RPMI8226 (cell line): ENCODE results near the gene AP1M1.

Source experiments
- DNase-seq: peaks from one replicate; pipeline ENCODE4 v3.0.0-alpha.2; 2015

The AP1M1 gene

DNA sequence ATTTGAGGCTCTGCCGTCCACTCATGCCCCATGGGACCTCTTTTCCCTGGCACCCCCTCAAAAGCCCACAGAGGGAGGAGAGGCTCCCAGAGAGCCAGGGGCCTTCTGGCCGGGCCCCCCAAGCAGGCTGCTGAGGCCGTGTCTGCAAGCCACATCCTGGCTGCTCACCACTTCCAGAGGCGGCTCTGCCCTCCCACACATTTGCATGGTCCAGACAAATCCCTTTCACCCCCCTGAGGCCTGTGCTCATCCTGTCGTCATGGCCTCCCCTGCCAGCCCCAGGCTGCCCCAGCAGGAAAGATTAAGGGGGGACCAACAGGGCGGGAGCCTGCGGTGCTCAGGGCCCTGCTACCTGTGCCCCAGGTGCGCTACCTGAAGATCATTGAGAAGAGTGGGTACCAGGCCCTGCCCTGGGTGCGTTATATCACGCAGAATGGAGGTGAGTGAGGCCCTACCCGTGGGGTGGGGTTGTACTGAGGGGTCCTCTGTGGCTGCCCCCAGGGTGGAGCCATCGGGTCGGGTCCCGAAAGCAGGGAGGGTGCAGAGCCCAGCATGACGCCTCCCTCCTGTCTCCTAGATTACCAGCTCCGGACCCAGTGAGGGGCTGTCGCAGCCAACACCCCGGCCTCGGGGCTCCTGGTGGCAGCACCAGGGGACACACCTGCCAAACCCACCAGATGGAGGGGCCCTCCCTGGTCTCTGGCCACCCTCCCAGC lies 36.3 kb downstream of the AP1M1 start:
- DNase-seq, result no peak

DNA sequence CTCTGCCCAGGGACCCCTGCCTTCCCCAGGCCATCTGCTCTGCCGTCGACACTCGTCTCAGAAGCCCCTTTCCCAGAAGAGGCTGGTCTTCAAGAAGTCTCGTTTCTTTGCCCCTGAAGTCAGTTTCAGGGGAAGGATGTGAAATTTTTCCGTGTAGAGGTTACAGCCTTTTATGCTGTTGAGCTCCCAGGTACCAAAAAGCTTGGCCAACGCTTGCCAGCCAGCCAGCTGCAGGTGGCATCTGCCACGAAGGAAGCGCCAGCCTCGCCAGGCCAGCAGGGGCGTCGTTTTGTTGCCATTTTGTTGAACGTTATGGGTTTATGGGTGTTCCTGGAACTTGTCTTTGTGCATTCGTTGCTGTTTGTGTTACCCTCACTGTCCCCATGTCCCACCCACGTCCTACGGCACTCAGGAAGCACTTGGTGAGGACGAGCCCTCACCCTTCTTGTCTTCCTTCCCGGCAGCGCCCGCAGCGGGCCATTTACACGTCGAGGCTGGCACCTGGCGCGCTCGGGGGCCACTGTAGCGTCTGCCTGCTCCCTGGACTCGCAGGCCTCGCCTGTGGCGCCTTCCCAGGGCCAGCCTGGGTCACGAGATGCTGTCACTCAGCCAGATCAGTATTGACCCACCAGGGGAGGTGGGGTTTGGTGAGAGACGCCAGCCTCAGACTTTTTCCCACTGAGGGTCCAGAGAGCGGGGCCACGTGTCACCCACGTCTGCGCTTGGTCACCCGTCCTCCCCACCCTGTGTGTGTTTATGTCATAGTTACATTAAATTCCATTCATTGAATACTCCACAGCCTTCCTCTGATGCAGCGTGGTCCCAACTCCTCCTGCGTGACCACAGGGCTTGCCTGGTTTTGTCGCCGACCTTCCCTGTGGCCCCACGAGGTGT lies 37.1 kb downstream of the AP1M1 start:
- no peak for DNase-seq

DNA sequence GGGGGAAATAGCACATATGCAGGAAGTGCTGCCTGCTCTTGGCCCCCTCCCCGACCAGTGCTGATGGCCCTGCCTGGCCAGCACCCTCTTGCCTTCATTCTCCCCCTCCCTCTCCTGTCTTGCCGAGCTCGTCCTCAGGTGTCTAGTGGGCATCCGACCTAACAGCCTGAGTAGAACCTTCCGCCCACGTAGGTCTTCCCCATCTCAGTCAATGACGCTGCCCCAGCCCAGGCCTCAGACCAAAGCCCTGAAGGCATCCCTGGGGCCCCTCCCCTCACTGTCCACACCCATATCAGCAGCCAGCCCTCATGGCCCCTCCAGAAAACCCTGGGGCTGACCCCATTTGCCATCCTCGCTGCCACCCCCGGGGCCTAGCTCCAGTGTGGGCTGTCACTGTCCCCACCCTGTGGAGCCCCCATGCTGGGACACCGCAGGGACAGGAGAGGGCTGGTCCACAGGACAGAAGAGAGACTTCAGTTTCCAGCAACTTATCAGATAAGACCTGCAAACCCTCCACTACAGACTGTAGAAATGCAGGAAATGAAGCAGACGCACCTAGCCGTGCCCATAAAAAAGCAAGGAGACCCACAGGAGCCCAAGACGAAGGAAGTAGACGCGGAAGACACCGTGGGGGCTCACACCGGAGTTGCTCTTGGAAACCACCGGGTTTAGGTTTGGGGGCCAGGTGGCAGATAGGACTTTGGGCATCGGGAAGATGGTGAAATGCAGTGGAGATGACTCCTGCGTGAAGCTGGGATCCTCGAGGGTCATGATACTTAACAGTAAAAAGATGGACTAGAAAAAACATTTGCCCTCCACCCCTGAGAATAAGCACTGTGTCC lies 38.3 kb downstream of the AP1M1 start:
- DNase-seq, result no peak

DNA sequence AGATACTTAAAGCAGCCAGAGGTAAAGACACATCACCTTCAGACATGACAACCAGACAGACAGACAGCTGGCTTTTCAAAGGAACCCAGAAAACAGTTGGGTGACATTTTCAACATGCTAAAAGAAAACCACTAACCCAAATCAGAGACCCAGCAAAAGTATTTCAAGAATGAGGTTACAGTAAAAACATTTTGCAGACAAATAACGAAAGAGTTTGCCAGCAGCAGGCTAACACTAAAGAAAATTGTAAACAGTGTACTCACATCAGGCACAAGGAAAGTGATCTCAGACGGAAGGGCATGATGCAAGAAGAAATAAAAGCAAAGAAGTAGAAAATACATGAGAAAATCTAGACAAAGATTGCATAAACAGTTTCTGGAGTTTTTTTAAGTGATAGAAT lies 46.4 kb downstream of the AP1M1 start:
- no peak for DNase-seq

DNA sequence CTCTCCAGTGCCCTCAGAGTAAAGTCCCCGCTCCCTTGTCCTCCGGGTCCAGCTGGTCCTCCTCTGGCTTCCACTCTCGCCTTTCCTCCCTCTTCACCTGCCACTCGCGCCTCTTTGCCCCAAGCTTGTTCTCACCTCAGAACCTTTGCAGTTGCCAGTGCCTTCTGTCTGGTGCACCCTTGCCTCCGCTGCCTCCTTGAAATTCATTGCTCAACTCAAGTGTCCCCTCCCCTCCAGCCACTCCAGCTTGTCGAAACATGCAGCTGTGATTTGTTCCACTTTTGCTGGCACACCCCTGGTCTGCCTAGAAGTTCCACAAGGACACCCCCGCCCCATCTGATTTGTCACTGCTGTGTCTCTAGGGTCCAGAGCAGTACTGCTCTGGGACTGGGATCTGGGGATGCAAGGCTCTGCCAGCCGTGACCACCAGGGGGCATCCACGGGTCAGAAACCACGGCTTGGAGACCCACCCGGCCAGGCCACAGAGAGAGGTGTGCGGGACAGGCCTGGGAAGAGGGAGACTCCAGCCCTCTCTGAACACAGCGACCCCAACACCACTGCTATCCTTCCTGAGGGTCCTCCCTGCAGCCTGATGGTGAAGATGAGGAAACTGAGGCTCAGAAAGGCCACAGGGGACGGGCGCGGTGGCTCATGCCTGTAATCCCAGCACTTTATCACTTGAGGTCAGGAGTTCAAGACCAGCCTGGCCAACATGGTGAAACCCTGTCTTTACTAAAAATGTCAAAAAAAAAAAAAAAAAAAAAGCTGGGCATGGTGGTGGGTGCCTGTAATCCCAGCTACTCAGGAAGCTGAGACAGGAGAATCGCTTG lies 49.9 kb downstream of the AP1M1 start:
- DNase-seq, result peak; percentile 86

DNA sequence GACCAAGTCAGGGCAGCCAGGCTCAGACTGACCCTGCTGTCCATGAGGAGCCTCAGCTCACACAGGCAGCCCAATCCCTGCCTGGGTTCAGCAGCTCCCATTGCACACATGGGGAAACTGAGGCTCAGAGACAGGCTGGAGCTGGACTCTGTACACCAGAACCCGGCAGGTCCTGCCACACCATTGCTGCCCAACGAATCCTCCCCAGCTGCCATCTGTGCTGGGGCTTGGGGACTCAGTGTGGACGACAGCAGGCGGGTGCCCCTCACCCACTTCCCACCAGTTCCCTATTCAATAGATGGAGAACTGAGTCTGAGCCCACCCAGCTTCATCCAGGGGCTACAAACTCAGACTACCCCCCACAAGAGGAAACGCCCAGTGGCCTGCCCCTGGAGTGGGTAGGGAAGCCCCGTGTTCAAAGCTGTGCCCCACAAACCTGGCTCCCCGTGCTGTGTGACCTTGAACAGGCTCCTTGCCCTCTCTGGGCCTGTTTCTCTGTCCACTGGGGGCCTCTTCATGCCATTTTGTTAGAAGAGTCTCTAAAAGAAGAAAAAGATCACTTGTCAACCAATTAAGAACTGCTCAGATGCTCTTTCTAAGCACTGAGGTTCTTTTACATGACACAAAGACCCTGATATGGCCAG lies 50.8 kb downstream of the AP1M1 start:
- no peak for DNase-seq

DNA sequence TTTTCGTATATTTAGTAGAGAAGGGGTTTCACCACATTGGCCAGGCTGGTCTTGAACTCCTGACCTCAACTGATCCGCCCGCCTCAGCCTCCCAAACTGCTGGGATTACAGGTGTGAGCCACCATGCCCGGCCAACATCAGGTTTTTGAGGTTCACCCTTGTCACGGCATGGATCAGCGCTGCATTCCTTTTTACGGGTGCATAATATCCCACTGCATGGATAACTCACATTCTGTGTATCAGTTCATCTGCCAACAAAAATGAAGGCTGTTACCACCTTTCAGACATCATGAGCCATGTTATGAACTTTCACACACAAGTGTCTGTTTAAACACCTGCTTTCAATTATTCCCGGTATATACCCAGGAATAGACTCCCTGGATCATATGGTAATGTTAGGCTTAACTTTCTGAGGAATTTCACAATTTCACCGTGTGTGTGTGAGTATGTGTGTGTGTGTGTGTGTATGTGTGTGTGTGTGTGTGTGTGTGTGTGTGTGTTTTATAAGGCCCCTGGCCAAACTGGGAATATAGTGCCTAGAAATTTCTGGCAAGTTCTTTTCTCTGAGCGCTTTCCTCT lies 52.2 kb downstream of the AP1M1 start:
- DNase-seq, result no peak

DNA sequence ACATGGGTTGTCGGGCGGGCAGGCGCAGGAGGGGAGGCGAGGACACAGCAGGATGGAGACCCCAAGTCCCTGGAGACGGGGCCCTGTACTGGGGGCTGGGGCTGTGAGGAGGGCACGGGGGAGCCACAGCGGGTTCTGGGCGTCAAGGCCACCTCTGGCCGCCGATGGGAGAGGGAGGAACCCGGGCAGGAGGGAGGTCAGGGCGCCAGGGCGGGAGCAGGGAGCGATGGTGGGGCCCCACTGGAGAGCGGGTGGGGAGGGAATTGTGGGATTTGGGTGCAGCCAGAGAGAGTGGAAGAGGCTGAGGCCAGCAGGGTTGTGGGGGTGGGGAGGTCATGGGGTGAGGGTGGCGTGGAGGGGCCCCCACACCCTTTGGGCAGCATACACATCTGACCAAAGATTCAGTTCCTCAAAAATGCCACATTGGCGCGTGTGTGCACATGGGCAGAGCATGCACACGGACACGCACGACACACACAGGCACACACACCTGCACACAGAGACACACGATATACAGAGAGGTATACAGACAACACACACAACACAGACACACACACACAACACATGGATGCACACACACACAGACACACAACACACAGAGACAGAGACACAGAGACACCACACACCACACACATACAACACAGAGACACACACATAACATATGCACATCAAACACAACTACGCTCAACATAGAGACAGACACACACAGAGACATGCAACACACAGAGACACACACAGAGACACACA lies 54.9 kb downstream of the AP1M1 start:
- DNase-seq, result peak; percentile 77

DNA sequence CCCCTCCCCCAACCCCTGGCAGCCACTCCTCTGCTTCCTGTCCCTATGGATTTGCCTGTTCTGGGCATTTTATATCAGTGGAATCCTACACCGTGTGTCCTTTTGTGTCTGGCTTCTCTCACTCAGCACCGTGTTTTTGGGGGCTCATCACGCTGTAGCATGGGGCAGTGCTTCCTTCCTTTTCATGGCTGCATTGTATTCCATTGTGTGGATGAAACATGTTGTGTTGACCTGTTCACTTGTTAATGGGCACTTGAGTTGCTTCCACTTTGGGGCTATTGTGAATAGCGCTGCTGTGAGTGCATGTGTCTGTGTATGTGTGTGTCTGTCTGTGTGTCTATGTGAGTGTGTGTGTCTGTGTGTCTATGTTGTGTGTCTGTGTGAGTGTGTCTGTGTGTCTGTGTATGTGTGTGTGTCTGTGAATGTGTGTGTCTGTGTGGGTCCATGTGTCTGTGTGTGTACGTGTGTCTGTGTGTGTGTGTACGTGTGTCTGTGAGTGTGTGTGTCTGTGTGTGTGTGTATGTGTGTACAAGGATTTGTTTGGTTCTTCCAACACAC lies 57.2 kb downstream of the AP1M1 start:
- DNase-seq, result no peak

DNA sequence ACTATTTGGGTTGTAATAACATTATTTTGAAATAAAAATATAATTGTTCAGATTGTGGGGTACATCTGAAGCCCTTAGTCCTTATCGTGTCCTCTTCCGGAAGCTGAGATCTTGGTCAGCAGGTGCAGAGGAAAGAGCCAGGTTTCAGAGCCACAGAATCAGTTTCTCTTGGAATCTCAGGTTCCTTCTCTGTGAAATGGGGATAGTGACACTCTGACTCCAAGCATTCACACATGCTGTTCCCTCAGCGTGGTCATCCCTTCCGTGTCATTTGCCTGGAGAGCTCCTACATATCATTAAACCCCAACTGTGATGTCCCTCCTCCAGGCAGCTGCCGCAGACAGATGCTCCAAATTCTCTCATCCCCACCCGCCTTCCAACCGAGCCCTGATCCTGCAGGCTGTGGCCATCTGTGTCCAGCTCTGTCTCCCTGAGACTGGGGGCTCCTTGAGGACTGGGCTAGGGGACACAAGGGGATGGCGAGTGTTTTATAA lies 59.8 kb downstream of the AP1M1 start:
- no peak for DNase-seq

DNA sequence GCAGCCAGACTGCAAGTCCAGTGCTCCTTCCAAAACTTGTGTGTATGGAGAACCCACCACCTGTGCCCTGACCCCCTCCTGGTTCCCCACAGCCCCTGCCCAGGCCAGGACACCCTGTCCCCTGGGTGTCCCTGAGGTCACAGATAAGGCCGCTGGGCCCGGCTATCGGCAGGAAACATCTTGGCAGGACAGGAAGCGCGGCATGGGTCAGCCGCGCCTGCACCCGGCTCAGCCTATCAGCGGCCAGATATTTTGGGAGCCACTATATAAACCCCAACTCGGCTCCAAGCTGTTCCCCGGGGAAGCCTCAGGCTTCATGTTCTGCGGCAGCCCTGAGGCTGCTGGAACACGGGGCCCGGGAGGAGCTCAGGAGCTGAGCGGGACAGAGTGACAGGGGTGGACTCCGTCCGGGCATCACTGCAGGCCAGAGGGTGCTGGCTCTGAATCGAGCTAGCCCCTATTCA lies 60.8 kb downstream of the AP1M1 start:
- no peak for DNase-seq

DNA sequence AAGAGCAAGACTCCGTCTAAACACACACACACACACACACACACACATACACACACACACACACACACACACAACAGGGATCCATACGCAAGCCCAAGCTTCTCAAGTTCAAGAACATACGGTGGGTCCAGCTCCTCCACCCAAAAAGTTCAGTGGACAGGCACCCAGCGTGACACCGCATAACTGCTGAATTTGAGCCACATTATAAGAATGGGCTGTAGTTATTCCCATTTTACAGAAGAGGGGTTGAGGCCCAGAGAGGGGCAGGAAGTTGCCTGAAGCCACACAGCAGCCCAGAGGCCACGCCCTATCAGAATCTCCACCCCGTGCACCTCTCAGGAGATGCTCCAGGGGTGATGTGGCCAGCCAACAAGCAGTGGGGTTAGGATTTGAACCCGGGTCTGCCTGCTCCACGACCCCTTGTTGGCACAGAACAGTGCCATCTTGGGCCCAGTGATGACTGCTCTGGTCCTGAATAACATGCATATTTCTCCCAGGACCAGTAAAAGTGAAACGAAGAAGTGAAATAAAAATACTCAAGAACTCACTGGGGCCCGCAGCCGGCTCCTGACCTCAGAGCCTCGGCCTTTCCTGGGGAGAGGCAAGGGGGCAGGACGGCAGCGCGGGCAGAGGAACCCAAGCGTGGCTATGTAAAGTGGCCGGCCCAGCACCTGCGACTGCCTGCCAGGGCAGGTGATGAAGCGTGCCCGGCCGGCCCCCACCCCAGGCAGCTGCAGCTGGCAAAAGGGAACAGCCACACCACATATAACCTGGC lies 61.9 kb downstream of the AP1M1 start:
- peak; percentile 83 for DNase-seq

DNA sequence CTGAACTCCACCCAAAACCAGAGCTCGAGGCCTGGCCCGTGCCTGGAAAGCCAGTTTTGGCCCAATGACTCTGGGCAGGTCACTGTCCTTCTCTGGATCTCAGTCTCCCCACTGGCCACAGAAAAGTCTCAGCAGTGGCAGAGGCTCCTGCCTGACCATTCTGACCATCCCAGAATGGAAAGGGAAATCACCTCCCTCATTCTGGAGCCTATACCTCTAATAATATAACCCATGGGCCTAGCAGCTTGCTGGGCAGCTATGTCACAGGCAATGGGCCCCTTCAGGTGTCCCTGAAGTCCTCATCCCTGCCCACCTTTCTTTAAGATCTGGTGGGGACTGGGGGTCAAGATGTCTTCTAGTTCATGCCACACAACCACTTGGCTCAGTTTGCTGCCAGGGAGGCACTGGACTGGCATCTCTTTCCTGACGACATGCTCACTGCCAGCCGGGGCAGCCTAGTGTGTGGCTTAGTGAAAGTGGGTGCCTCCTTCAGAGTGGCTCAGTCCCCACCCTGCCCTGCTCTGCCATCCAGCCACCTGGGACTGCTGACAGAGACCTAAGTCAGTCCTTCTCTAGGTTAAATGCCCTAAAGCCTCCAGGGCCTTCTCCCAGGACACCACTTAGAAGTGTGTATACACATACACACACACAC lies 62.6 kb downstream of the AP1M1 start:
- peak; percentile 53 for DNase-seq

DNA sequence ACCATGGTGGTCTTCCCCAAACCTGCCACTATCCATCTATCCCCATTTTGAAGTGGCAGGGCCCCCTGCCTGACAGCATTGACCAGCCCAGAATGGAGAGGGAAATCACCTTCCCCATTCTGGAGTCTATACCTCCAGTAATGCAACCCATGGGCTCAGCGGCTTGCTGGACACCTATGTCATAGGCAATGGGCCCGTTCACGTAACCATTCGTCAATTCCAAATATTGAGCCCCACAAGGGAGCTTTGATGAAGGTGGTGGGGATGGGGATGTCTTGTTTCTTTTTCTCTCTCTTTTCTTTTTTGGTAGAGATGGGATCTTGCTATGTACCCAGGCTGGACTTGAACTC lies 63.1 kb downstream of the AP1M1 start:
- no peak for DNase-seq

DNA sequence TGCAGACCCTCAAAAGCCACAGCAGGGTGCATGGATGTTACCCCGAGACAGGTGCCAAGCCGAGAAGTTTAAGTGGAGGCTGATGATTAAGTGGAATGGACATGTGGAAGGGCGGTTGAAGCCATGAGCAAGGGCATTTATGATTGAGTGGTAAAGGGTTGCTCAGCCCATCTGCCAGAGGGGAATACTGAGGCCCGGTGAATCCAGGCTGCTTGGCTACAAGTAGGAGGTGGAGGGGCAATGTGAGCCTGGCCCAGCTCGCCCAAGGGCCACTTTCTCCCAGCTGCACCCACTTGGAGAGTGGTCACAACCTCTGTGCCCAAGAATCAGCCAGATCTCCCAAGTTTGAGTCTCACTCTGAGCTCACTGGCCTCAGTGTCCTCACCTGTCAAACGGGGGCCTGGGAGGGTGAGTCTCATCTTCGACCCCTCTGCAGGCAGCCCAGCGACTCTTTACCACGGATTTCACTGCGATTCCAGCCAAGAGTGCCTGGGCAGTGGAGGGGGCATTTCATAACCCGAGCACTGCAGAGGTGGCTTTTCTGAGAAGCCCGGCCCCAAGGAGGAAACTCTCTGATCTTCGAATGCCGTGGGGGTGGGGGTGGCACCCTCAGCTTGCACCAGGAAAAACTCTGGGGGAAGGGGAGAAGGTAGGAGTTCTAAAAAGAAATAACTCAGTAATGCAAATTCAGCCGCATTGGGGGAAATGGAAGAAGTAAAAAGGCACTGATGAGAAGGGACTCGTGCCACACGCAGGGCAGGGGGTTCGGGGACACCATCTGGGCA lies 64.1 kb downstream of the AP1M1 start:
- no peak for DNase-seq

DNA sequence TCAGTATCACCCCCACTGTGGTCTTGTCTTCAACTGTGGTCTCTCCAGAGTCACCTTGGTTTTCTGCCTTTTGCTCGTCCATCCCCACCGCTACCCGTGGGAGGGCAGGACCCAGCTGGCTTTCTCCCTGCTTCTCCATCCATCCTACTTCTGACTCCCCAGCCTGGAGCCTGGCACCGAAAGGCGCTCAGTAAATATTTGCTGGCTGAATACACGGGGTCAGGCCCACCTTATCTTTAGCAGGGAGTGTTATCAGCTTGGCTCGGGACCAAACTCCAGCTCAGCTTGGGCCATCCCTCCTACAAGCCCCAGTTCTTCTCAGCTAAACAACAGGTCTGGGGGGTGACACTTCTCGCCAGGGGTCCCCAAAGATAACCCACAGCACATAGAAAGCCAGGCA lies 64.9 kb downstream of the AP1M1 start:
- no peak for DNase-seq

DNA sequence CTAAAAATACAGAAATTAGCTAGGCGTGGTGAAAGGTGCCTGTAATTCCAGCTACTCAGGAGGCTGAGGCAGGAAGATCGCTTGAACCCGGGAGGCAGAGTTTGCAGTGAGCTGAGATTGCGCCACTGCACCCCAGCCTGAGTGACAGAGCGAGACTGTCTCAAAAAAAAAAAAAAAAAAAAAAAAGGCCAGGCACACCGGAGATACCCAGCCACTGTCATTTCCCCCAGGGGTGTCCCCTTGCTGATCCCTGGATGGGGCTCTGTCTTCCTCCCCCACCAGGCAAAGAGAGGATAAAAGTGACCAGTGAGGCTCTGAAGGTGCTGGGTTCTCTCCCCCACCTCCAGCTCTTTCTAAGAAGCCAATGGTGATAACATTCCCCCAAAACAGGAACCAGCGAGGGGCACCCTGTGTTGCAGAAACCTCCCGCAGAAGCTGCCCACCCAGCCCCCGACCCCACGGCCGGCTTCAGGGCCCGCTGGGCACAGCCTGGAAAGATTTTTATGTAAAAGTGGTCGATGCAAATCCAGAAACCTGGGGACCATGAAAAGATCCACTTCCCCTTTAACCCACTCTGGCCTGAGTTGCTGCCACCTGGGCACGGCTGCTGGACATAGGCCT lies 65.5 kb downstream of the AP1M1 start:
- DNase-seq, result no peak

DNA sequence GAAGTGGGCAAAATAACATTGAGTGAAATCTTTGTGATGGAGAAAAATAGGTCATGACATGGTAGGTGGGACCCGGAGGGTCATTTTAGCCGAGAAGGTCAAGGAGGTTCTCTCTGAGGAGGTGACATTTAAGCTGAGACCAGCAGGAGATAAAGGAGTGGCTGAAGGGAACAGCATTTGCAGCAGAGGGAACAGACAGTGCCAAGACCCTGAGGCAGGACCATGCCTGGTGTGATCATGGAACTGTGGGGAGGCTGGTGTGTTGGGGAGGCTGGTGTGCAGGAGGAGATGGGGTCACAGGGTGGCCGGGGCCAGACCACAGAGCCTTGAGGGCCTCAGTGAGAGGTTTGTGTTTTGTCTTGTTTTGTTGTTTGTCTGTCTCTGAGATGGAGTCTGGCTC lies 67.5 kb downstream of the AP1M1 start:
- DNase-seq, result no peak
